Karpas-422 (cell line): Measurements from ENCODE around the gene MGAT2. TPM values are rescaled to one million over a fixed set of nuclear protein-coding genes. Genes with fewer than 3 reads are reported as not detected.
"Not testable (repeated sequence)": the region's sequence is repeated elsewhere in the genome, so short reads cannot be mapped to it uniquely, and the experiment has no call there.

Experiments
- DNase-seq: peaks from one replicate; pipeline ENCODE4 v3.0.0-alpha.2; 2015
- H2AFZ ChIP-seq: fragments of 200-600 bp; sonication (generic); 2 replicates; pipeline ENCODE4 v1.6.1; 2014; ENCODE audit warnings: antibody characterized with exemption, low read length, mixed read lengths
- H3K27ac ChIP-seq: fragments of 200-600 bp; sonication (generic); 2 replicates; pipeline ENCODE4 v1.5.1; 2014; ENCODE audit warnings: mild to moderate bottlenecking, low read length, moderate library complexity
- H3K27me3 ChIP-seq: fragments of 200-600 bp; sonication (generic); 2 replicates; pipeline ENCODE4 v1.6.1; 2014; ENCODE audit warnings: low read length, mixed read lengths
- H3K36me3 ChIP-seq: fragments of 200-600 bp; sonication (generic); 2 replicates; pipeline ENCODE4 v1.6.1; 2014; ENCODE audit warnings: low read length, mixed read lengths; ENCODE audit not compliant: insufficient read depth
- H3K4me1 ChIP-seq: fragments of 200-600 bp; sonication (generic); 2 replicates; pipeline ENCODE4 v1.6.1; 2014; ENCODE audit warnings: mild to moderate bottlenecking, low read length, mixed read lengths
- H3K4me2 ChIP-seq: fragments of 200-600 bp; sonication (generic); 2 replicates; pipeline ENCODE4 v1.6.1; 2014; ENCODE audit warnings: low read length, low read depth, mild to moderate bottlenecking; ENCODE audit not compliant: poor library complexity, severe bottlenecking
- H3K4me3 ChIP-seq: fragments of 200-600 bp; sonication (generic); 2 replicates; pipeline ENCODE4 v1.5.1; 2014; ENCODE audit warnings: mild to moderate bottlenecking, antibody characterized with exemption, low read length, mixed read lengths
- H3K79me2 ChIP-seq: fragments of 200-600 bp; sonication (generic); 2 replicates; pipeline ENCODE4 v1.6.1; 2014; ENCODE audit warnings: mild to moderate bottlenecking, low read length, mixed read lengths
- H3K9ac ChIP-seq: fragments of 200-600 bp; sonication (generic); 2 replicates; pipeline ENCODE4 v1.6.0; 2014; ENCODE audit warnings: low read length
- H3K9me2 ChIP-seq: fragments of 200-600 bp; sonication (generic), shearing (Covaris generic); replicated peaks from 2 replicates; pipeline ENCODE4 v1.6.0; 2014; ENCODE audit warnings: mild to moderate bottlenecking, low read length, moderate library complexity; ENCODE audit not compliant: insufficient read depth
- H3K9me3 ChIP-seq: fragments of 300-700, 200-600 bp; sonication (generic); 2 replicates; pipeline ENCODE4 v1.6.1; 2014; ENCODE audit warnings: low read length, mixed read lengths
- H4K20me1 ChIP-seq: fragments of 200-600 bp; sonication (generic); 2 replicates; pipeline ENCODE4 v1.6.1; 2014; ENCODE audit warnings: mild to moderate bottlenecking, antibody characterized with exemption, low read length, low read depth; ENCODE audit not compliant: insufficient read depth
- small RNA-seq: library from RNA; depleted of rRNA; stranded (forward); fragments of <200 nt; gene quantifications from one replicate; pipeline ENCODE3, GENCODE V24; 2014
- total RNA-seq: library from RNA; depleted of rRNA; stranded (reverse); fragments of >200 nt; shearing (Covaris generic); gene quantifications from 2 replicates; pipeline ENCODE4 v1.2.3, GENCODE V29; 2014; ENCODE audit warnings: low replicate concordance; rRNA removed

The MGAT2 gene
- total RNA-seq, 1 experiment from 2014 or later = 74.0 TPM

GRCh38 chr14:49654511-49654910 lies 33.9 kb downstream of the MGAT2 start:
- H4K20me1 ChIP-seq = no peaks in the 10 kb centered on the region
- H3K4me1 ChIP-seq = no peaks in the 10 kb centered on the region
- no peaks in the 10 kb centered on the region for H3K9me2 ChIP-seq
- H3K4me2 ChIP-seq = no peak overlapping the region
- H2AFZ ChIP-seq = no peak overlapping the region
- no peak overlapping the region for H3K4me3 ChIP-seq
- DNase-seq = no peak
- H3K27me3 ChIP-seq = no peaks in the 10 kb centered on the region
- peaks cover 14% of the 10 kb centered on the region for H3K79me2 ChIP-seq
- no peak overlapping the region for H3K9ac ChIP-seq
- H3K27ac ChIP-seq = no peak overlapping the region
- H3K9me3 ChIP-seq = no peaks in the 10 kb centered on the region
- peaks cover 33% of the 10 kb centered on the region; the same call in 1 of the 2 replicates for H3K36me3 ChIP-seq

- Histone ChIP-seq H3K79me2 (peaks cover 21% of the 10 kb centered on the region), H3K36me3 (peaks cover 19% of the 10 kb centered on the region; the same call in 1 of the 2 replicates)
- not testable (repeated sequence) for DNase-seq, H3K9me2 ChIP-seq, H3K27ac ChIP-seq, H4K20me1 ChIP-seq, H3K27me3 ChIP-seq, H3K4me2 ChIP-seq, H3K9me3 ChIP-seq, H2AFZ ChIP-seq, H3K4me1 ChIP-seq, H3K4me3 ChIP-seq, H3K9ac ChIP-seq
Observed at GRCh38 chr14:49657500-49657899, 36.9 kb downstream of the MGAT2 start.

DNA sequence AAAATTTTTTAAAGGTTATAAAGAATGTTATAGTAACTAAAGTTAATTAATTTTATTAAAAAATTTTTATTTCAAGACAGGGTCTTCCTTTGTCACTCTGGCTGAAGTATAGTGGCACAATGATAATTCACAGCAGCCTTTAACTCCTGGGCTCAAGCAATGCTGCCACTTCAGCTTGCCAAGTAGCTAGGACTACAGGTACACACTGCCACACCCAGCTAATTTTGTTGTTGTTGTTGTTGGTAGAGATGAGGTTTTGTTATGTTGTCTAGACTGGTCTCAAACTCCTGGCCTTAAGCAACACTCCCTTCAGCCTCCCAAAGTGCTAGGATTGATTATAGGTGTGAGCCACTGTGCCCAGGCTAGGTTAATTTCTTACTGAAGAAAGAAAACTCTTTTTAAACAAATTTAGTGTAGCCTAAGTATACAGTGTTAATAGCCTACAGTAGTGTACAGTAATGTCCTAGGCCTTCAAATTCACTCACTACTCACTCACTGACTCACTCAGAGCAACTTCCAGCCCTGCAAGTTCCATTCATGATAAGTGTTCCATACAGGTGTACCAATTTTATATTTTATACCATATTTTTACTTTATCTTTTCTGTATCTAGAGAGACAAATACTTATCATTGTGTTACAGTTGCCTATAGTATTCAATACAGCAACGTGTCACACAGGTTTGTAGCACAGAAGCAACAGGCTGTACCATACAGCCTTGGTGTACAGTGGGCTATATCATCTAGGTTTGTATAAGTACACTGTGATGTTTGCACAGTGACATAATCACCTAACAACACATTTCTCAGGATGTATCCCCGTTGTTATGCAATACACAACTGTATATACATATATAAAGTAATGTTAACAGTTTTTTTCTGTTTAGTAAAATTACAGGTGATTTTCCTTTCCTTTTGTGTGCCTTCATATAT lies 39.2 kb downstream of the MGAT2 start:
- Histone ChIP-seq H3K9me3 (no peaks in the 10 kb centered on the region), H3K36me3 (peaks cover 7% of the 10 kb centered on the region; the same call in 1 of the 2 replicates), H4K20me1 (no peaks in the 10 kb centered on the region), H3K79me2 (peaks cover 21% of the 10 kb centered on the region), H3K4me3 (no peak overlapping the region), H3K27ac (no peak overlapping the region), H3K9me2 (no peaks in the 10 kb centered on the region), H3K27me3 (no peaks in the 10 kb centered on the region), H3K4me1 (no peaks in the 10 kb centered on the region), H3K9ac (no peak overlapping the region), H3K4me2 (no peak overlapping the region), H2AFZ (no peak overlapping the region)
- DNase-seq = no peak

GRCh38 chr14:49670475-49670874 lies 49.9 kb downstream of the MGAT2 start:
- no peaks in the 10 kb centered on the region for H3K4me1 ChIP-seq
- peaks cover 29% of the 10 kb centered on the region for H3K36me3 ChIP-seq
- no peak for DNase-seq

More at GRCh38 chr14:49670475-49670874, 49.9 kb downstream of the MGAT2 start:
- H4K20me1 ChIP-seq = no peaks in the 10 kb centered on the region
- no peak overlapping the region for H3K27ac ChIP-seq
- peaks cover 7% of the 10 kb centered on the region; the same call in 1 of the 2 replicates for H3K79me2 ChIP-seq
- H2AFZ ChIP-seq = no peak overlapping the region
- H3K9me3 ChIP-seq = no peaks in the 10 kb centered on the region
- H3K4me2 ChIP-seq = no peak overlapping the region
- H3K27me3 ChIP-seq = no peaks in the 10 kb centered on the region
- no peak overlapping the region for H3K9ac ChIP-seq
- H3K9me2 ChIP-seq = no peaks in the 10 kb centered on the region
- H3K4me3 ChIP-seq = no peak overlapping the region

Small RNA genes within 50 kb of the gene (small RNA-seq; reads per million reads assigned to genes)
- gene AL139099.3 (not detected), gene AL139099.4 (not detected), gene RF00019 (not detected)

Other genes starting within 250 kb of the MGAT2 start
- 4,193 and 11,491 TPM in 2 replicates for gene RPS29, start 34.4 kb upstream of the MGAT2 start, total RNA-seq
- 62.1 and 75.1 TPM in 2 replicates for gene LRR1, start 21.9 kb upstream of the MGAT2 start, total RNA-seq
- gene RPL36AL, start 173 bp upstream of the MGAT2 start, total RNA-seq = 396 and 770 TPM in 2 replicates
- gene DNAAF2, start 14.4 kb downstream of the MGAT2 start, total RNA-seq = 23.1 and 29.7 TPM in 2 replicates
- 21.0 and 51.0 TPM in 2 replicates for gene POLE2, start 67.4 kb downstream of the MGAT2 start, total RNA-seq
- gene KLHDC1, start 72.3 kb downstream of the MGAT2 start, total RNA-seq = 1.5 and 1.7 TPM in 2 replicates
- gene KLHDC2, start 147.4 kb downstream of the MGAT2 start, total RNA-seq = 148 and 167 TPM in 2 replicates
- gene NEMF, start 232.0 kb downstream of the MGAT2 start, total RNA-seq = 66.7 and 160 TPM in 2 replicates